Endothelial cell of umbilical vein (primary cell): ENCODE data around the gene LIN7C. TPM values are rescaled to one million over a fixed set of nuclear protein-coding genes. Genes with fewer than 3 reads are reported as not detected.

ENCODE experiments used
- BruUV-seq: library from RNA; stranded (reverse); fragments of 400-500 nt; replicated peaks from 2 replicates; lab custom pipeline; 2021; lab: Mats Ljungman, UMichigan
- CTCF ChIA-PET: fragments of 300-600, 350-600 bp; sonication (Branson Sonifier 250); formaldehyde crosslinking; loops from one replicate; lab custom pipeline; 2021; ENCODE audit warnings: antibody characterized with exemption, inconsistent platforms; lab: Charles Lee
- POLR2A ChIA-PET: fragments of 300-600, 350-600 bp; sonication (Branson Sonifier 250); formaldehyde crosslinking; loops from one replicate; lab custom pipeline; 2021; ENCODE audit warnings: antibody characterized with exemption, inconsistent platforms; lab: Charles Lee
- DNase-seq: peaks from one replicate; pipeline ENCODE4 v3.0.0-alpha.2; 2011; ENCODE audit warnings: low read depth, low spot score
- FAIRE-seq: peaks from 2 replicates; lab custom pipeline; 2011; peaks lifted over from hg19 to GRCh38; lab: Jason Lieb, UNC
- H2AFZ ChIP-seq: 2 replicates; pipeline ENCODE4 v1.6.0; 2012; ENCODE audit warnings: low read depth, low read length, control low read depth, inconsistent platforms
- H3K27ac ChIP-seq: 2 replicates; pipeline ENCODE4 v1.5.1; 2011; ENCODE audit warnings: low read depth, mild to moderate bottlenecking, control low read depth, low read length, moderate library complexity; ENCODE audit not compliant: insufficient read depth
- H3K27me3 ChIP-seq, 2 experiments: 2 replicates each; pipeline versions ENCODE4 v1.6.0 to v1.6.1; 2011; ENCODE audit warnings: low read length in 2 of 2, mixed read lengths in 1 of 2; ENCODE audit not compliant: control insufficient read depth in 2 of 2, insufficient read depth in 2 of 2
- H3K36me3 ChIP-seq, 2 experiments: 2 replicates in 1 of 2; 3 replicates in 1 of 2; pipeline ENCODE4 v1.5.1; 2011; ENCODE audit warnings: low read length in 2 of 2, mild to moderate bottlenecking in 1 of 2, moderate library complexity in 1 of 2; ENCODE audit not compliant: control insufficient read depth in 2 of 2, insufficient read depth in 2 of 2; ENCODE audit errors: extremely low read depth in 1 of 2
- H3K4me1 ChIP-seq: 3 replicates; pipeline ENCODE4 v1.5.1; 2011; ENCODE audit warnings: mild to moderate bottlenecking, low read length; ENCODE audit not compliant: control insufficient read depth, insufficient read depth; ENCODE audit errors: extremely low read depth
- H3K4me2 ChIP-seq: 2 replicates; pipeline ENCODE4 v1.6.1; 2011; ENCODE audit warnings: low read length, control low read depth, mixed read lengths; ENCODE audit not compliant: insufficient read depth
- H3K4me3 ChIP-seq, 3 experiments: fragments of 200-600 bp in 1 of 3; sonication (generic), shearing (Covaris generic) in 1 of 3; replicated peaks in 1 of 3; 2 replicates each; pipeline ENCODE4 v1.5.1; 2011 to 2016; ENCODE audit warnings: control low read depth in 3 of 3, low read length in 3 of 3, mild to moderate bottlenecking in 2 of 3, inconsistent platforms in 1 of 3, low read depth in 1 of 3, moderate library complexity in 1 of 3; ENCODE audit not compliant: insufficient read depth in 1 of 3
- H3K79me2 ChIP-seq: 2 replicates; pipeline ENCODE4 v1.6.0; 2012; ENCODE audit warnings: low read length, inconsistent platforms; ENCODE audit not compliant: control insufficient read depth, insufficient read depth
- H3K9ac ChIP-seq: replicated peaks from 2 replicates; pipeline ENCODE3; 2011; ENCODE audit warnings: low read length, control low read depth; ENCODE audit not compliant: insufficient read depth; ENCODE audit errors: extremely low read depth
- H3K9me1 ChIP-seq: replicated peaks from 3 replicates; pipeline ENCODE4 v1.6.0; 2011; ENCODE audit warnings: mild to moderate bottlenecking, low read length; ENCODE audit not compliant: control insufficient read depth, insufficient read depth; ENCODE audit errors: extremely low read depth
- H3K9me3 ChIP-seq: replicated peaks from 2 replicates; pipeline ENCODE4 v1.5.1; 2012; ENCODE audit warnings: low read length, inconsistent platforms; ENCODE audit not compliant: control insufficient read depth, insufficient read depth
- H4K20me1 ChIP-seq: replicated peaks from 2 replicates; pipeline ENCODE3; 2011; ENCODE audit warnings: mild to moderate bottlenecking, low read length; ENCODE audit not compliant: control insufficient read depth, insufficient read depth; ENCODE audit errors: extremely low read depth
- EZH2 ChIP-seq: IDR thresholded peaks from 2 replicates; pipeline ENCODE4 v1.6.1; 2012; ENCODE audit warnings: borderline replicate concordance, low read depth, mild to moderate bottlenecking, moderate library complexity, low read length, inconsistent platforms; ENCODE audit not compliant: severe bottlenecking
- FOS ChIP-seq: IDR thresholded peaks from 2 replicates; pipeline ENCODE4 v1.6.1; 2011; ENCODE audit warnings: mild to moderate bottlenecking, low read length, moderate library complexity, borderline replicate concordance; ENCODE audit not compliant: insufficient read depth
- GATA2 ChIP-seq: IDR thresholded peaks from 2 replicates; pipeline ENCODE4 v1.7.0; 2011; ENCODE audit warnings: low read depth, mild to moderate bottlenecking, moderate library complexity, mixed read lengths, low read length; ENCODE audit not compliant: insufficient read length, insufficient read depth
- JUN ChIP-seq: IDR thresholded peaks from 2 replicates; pipeline ENCODE4 v1.6.1; 2011; ENCODE audit warnings: borderline replicate concordance, low read depth; ENCODE audit not compliant: insufficient read length, insufficient read depth
- MYC ChIP-seq: IDR thresholded peaks from one replicate; pipeline ENCODE4 v1.6.1; 2011; ENCODE audit warnings: mild to moderate bottlenecking, low read depth, low read length
- POLR2A ChIP-seq: IDR thresholded peaks from 2 replicates; pipeline ENCODE4 v1.6.1; 2012; ENCODE audit warnings: low read depth, mild to moderate bottlenecking, control low read depth, low read length
- POLR2AphosphoS5 ChIP-seq: IDR thresholded peaks from 2 replicates; pipeline ENCODE4 v1.6.1; 2012; ENCODE audit warnings: low read depth, mild to moderate bottlenecking, control low read depth, low read length, moderate library complexity; ENCODE audit not compliant: insufficient read depth
- dilution Hi-C: fragments of 300-500 bp; cut with MboI; formaldehyde crosslinking; loops from one replicate; pipeline ENCODE4 v1.15.0; 2019; ENCODE audit warnings: low sequenced_read_pairs; ENCODE audit not compliant: extremely low pct_ligation_motif_present
- intact Hi-C: fragments of 100-400 bp; cut with micrococcal nuclease; formaldehyde crosslinking; loops from one replicate; pipeline ENCODE4 v1.10.0; 2022
- polyA plus RNA-seq, 4 experiments: library from polyadenylated mRNA; depleted of rRNA in 3 of 4; stranded (reverse) in 3 of 4; unstranded in 1 of 4; fragments of >200 nt; gene quantifications; 2 replicates each; pipeline versions ENCODE4 v1.2.1 to v1.2.3, GENCODE V29; 2011 to 2012; ENCODE audit warnings: missing spikeins in 1 of 4
- total RNA-seq: library from RNA; stranded (reverse); gene quantifications from 2 replicates; pipeline ENCODE4 v1.2.3, GENCODE V29; 2021
- TF ChIP-seq, protein P1 (sequence below), 2 donors: IDR thresholded peaks; 1 replicate in 1 of 2; 2 replicates in 1 of 2; pipeline ENCODE4 v1.5.1; 2011; ENCODE audit warnings: low read length in 2 of 2, mild to moderate bottlenecking in 2 of 2, moderate library complexity in 2 of 2, control low read depth in 1 of 2, inconsistent platforms in 1 of 2, low read depth in 1 of 2; ENCODE audit not compliant: insufficient read depth in 1 of 2; ENCODE audit errors: extremely low read depth in 1 of 2
- TF ChIP-seq, protein P2 (sequence below): IDR thresholded peaks from 2 replicates; pipeline ENCODE4 v1.6.1; 2011; ENCODE audit not compliant: insufficient read depth, insufficient read length

LIN7C gene
- total and polyA plus RNA-seq, 2 donors (not counting 3 experiments of a cell fraction or from before 2014, with no cell fraction given), result 7.1 to 24.9 TPM

DNA sequence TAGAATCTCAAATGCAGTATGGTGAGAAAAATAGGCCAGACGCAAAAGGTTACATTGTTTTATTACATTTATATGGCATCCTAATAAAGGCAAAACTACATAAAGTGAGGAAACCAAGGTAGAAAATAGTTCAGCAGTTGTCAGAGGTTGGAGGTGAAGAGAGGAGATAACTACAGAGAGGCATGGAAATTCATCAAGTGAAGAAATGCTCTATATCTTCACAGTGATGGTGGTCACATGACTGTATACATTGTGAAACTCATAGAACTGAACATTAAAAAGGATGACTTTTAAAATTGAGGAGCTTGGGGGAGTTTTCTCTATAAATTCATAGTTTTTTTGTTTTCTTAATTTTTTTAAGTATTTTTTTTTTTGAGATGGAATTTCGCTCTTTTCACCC, 48.4 kb downstream of the LIN7C start:
- ChIA-PET POLR2A (no interaction called here), CTCF (no interaction called here)
- no peak for DNase-seq

More for the DNA sequence above, 48.4 kb downstream of the LIN7C start:
- dilution Hi-C loops, result no loop called here
- Histone ChIP-seq H3K27me3 (no peaks in the 10 kb centered on the region), H3K36me3 (no peaks in the 10 kb centered on the region), H3K9me1 (no peaks in the 10 kb centered on the region), H3K9me3 (no peaks in the 10 kb centered on the region), H3K4me1 (peaks cover 20% of the 10 kb centered on the region), H2AFZ (no peak overlapping the region), H3K4me2 (no peak overlapping the region), H3K9ac (no peak overlapping the region), H3K4me3 (no peak overlapping the region), H4K20me1 (no peaks in the 10 kb centered on the region), H3K27ac (no peak overlapping the region), H3K79me2 (no peaks in the 10 kb centered on the region)
- TF ChIP-seq MYC (no peak), POLR2AphosphoS5 (no peak), JUN (no peak), EZH2 (no peak), FOS (no peak), POLR2A (no peak), GATA2 (no peak)
- TF ChIP-seq, protein P1, sequence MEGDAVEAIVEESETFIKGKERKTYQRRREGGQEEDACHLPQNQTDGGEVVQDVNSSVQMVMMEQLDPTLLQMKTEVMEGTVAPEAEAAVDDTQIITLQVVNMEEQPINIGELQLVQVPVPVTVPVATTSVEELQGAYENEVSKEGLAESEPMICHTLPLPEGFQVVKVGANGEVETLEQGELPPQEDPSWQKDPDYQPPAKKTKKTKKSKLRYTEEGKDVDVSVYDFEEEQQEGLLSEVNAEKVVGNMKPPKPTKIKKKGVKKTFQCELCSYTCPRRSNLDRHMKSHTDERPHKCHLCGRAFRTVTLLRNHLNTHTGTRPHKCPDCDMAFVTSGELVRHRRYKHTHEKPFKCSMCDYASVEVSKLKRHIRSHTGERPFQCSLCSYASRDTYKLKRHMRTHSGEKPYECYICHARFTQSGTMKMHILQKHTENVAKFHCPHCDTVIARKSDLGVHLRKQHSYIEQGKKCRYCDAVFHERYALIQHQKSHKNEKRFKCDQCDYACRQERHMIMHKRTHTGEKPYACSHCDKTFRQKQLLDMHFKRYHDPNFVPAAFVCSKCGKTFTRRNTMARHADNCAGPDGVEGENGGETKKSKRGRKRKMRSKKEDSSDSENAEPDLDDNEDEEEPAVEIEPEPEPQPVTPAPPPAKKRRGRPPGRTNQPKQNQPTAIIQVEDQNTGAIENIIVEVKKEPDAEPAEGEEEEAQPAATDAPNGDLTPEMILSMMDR (IDR thresholded peaks at IDR 0.05; ENCODE audit: extremely low read depth in 1 of 2, insufficient read depth in 1 of 2, low read depth in 1 of 2, low read length in 2 of 2), result no peak
- TF ChIP-seq, protein P2, sequence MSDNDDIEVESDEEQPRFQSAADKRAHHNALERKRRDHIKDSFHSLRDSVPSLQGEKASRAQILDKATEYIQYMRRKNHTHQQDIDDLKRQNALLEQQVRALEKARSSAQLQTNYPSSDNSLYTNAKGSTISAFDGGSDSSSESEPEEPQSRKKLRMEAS, result no peak
- FAIRE-seq, result no peak
- no TSS peak for BruUV-seq
- intact Hi-C loops, result no loop called here
